GM20431 (cell line): ENCODE results near the gene IL6R.

Experiments used
- in situ Hi-C: fragments of 300-500 bp; cut with MseI, MboI; formaldehyde crosslinking; loops from one replicate; pipeline ENCODE4 v1.15.0; 2020; ENCODE audit warnings: low sequenced_read_pairs; ENCODE audit not compliant: unreplicated experiment

Gene IL6R

DNA sequence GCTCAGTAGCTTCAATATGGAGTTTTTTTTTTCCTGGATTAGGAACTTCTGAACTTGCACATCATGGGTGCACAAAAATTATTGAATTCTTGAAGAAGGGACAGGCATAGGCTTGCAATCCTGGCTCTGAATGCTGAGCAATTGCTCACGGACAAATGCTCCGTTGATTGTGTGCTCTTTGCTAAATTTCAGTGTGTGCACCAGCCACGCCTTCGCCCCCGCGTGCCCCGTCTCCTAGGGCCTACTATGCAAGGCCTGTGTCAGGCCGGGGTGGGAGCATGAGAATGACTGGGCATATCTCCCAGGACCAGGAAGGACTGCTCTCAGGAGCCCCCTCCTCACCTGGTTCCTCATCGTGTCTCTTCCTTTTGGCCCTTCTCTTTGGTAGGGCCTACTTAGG, 17.4 kb downstream of the IL6R start:
- in situ Hi-C loops = no loop called here

DNA sequence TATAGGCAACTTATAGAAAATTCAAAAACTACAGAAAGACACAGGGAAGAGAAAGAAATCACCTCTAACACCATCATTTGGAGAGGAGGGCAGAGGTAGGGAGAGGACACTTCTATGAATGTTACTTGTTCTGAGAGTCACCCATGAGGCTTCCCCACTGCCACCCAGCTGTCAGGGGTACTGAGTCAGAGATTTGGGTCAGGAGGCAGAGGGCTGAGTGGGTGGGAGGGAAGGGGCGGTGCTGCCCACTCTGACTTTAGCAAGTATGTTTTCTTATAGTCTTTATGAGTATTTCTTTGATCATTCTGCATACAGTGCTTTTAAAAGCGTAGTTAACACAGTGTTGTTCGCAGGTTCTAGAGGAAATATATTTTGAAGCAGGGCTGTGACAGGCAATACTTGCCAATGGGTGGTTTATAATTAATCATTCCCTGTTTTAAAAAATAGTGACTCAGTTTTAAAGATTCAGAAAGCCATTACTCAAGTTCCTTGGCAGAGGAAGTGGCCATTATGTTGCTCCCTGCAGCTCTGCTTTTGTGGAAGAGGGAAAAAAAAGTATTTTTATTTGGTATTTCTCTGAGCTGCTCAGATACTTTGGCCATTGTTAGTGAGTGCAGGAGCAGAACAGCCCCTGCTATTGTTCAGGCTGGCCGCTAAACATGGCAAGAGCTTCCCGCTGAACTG, 18.3 kb downstream of the IL6R start:
- in situ Hi-C loops = no loop called here

DNA sequence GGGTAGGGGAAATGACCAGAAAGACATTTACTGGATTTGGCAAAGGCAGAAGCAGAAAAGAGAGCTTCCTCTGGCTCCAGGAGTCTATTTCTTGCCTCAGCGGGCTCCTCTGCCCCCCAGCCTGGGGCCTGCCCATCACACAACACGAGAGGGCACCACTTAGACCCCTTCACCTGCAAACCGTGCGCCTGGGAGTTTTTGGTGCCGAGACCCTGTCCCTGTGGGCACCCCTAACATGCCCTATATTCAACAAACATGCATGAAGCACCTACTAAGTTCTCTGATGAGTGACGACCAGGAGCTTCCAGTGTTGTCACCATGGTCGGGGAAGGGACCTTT, 18.8 kb downstream of the IL6R start:
- in situ Hi-C loops = no loop called here

DNA sequence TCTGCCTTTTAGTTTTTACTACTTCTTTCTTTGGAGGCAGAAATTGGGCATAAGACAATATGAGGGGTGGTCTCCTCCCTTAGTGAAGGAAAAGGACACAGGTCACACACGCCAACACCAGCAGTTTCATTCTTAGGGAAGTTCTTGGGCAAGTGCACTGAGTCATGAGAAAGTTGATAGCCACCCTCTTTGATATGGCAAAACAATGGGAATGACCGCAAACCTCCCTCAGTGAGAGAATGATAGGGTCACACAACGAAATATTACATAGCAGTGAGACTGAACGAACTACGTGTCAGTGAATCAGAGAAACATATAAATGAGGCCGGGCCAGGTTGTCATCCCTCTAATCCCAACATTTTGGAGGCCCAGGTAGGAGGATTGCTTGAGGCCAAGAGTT, 20.0 kb downstream of the IL6R start:
- in situ Hi-C loops = no loop called here

DNA sequence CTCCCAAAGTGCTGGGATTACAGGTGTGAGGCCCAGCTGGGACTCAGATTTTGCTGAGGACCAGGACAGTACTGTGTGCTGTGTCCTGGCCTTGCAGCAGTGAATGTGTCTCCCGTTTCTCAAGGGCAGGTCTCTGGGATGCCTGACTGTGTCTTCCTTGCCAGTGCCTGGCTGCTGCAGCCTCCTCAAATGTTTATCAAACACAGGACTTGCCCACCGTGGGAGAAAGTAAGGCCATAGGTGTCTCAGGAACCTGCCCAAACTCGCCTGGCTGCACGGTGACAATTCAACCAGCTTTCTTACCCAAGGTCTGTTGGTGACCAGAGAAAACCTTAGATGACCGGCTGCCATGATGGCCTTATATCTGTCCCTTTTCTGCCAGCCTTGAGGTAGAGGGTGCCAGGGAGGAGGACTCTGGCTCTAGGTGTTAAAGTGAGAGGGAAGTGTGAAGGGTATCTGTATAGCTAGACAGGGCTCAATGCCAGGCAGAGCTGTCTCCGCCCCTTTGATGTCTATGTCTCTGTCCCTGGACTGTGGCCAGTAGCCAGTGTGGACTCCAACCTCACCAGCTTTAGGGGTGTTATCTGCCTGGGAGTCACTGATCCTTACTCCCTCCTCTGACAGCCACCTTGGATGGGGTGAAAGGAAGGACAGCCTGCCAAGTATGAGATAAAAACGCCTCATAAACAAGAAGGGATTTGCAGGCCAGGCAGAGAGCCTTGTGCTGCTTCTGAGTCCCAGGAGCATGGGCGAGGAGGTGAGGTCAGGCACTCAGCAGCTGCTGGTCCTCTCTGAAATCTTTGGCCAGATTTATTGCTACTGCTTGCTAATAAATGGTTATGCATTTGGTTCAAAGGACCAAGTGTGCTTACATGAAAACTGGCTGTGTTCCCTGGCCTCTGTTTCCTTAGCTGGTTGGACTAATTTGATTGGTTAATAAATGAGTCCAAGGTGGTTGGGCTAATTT, 22.3 kb downstream of the IL6R start:
- in situ Hi-C loops = no loop called here

DNA sequence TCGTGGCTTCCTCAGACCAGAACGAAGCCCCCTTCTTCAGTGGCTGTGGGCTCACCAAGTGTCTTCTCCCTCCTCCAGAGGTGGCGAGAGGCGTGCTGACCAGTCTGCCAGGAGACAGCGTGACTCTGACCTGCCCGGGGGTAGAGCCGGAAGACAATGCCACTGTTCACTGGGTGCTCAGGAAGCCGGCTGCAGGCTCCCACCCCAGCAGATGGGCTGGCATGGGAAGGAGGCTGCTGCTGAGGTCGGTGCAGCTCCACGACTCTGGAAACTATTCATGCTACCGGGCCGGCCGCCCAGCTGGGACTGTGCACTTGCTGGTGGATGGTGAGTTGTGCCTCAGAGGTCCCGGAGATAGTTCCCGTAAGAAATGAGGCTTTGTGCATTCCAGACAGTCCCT, 24.0 kb downstream of the IL6R start:
- in situ Hi-C loops = no loop called here

DNA sequence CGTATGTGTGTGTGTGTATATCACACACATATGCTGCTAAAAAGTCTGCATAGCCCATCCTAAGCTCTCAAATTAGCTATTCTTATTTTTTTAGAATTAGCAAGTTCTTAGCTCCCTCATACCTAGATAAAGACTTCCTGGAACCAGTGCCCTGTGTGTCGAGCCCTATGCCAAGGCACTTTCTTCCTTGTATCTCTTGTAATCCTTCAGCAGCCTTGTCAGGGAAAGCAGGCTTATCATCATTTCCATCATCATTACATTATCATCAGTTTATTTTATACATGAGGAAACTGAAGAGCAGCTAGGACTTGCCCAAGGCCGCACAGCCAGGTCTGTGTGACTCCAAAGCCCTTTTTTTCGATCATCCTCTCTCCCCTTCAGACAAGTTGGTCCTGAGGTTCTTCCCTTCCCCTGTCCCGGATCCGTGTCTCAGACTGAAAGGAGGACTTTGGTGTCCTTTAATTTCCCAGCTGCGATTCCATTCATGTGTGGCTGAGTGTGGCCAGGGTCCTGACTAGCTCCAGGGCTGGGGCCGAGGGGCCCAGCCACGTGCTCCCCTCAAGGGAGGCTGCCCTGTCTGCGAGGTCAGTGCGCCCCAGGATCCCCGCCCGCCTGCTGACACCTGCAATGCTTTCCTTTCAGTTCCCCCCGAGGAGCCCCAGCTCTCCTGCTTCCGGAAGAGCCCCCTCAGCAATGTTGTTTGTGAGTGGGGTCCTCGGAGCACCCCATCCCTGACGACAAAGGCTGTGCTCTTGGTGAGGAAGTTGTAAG, 24.9 kb downstream of the IL6R start:
- in situ Hi-C loops = no loop called here

DNA sequence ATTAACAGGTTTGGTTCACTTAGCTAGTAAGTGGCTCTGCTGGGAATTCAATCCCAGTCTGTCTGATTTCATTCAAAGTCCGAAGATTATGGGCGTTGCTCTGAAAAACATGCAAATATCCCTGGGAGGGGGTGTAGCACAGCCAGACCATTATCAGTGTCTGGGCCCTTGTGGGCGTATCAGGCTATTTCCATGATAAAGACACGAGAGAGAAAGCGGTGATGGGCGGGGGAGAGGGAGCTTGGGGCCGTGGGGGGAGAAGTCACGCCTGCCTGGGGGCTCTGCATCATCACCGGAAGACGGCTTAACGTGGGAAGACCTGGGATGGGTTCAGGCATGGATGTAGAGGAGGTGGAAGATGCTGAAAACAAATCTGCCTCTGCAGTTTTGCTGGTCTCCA, 25.8 kb downstream of the IL6R start:
- in situ Hi-C loops = no loop called here

DNA sequence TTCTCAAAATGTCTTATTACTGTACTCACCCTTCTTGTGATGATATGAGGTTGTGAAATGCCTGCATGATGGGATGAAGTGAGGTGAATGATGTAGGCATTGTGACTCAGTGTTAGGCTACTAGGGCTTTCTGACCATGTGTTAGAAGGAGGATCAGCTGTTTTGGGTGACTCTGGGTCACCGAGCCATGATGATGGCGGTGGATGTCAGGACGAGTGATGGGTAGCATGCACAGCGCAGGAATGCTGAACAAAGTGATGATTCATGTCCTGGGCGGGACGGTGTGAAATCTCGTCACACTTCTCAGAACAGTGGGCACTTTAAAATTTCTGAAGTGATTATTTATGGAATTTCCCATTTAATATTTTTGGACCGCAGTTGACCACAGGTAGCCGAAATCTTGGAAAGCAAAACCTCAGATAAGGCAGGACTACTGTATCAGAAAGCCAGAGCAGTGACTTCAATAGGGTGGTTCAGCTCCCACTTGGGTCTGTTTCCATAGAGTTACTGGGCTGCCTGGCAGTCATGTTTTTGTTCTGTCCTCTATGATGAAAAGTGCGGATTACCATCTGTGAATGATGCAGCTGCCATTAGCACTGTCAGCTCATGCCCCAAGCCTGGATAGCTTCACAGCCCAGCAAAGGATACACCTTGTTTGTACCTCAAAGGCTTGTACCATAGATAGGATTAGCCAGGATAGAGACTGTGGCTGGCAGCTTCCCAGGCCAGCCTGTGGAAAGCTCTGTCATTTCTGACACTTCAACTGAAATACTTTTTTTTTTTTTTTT, 26.6 kb downstream of the IL6R start:
- in situ Hi-C loops = no loop called here

DNA sequence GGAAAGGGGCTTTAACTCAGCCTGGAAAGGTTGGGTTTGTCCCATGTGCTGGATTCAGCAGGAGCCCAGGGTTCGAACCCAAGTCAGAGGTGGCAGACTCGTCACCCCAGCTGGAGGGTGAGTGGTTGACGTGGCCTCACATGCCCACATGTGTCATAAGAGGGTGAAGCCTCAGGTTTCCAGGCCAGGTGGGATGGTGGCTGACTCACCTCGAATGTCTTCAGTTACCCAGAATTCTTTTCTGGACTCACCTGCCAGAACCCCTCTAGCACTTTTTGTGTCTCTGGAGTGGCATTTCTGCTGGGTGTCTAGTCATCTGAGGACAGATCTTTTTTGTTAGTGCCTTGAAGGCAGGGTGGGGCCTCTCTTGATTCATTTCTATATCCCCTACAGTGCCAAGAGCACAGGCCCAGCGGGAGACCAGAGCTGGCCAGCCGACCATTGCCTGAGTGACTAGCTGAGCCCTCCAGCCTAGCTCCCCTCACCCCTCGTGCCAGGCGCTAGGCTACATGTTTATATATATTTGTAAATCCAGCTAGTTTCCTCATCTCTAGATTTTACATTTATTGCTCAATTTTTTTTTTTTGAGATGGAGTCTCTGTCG, 28.1 kb downstream of the IL6R start:
- in situ Hi-C loops = no loop called here

DNA sequence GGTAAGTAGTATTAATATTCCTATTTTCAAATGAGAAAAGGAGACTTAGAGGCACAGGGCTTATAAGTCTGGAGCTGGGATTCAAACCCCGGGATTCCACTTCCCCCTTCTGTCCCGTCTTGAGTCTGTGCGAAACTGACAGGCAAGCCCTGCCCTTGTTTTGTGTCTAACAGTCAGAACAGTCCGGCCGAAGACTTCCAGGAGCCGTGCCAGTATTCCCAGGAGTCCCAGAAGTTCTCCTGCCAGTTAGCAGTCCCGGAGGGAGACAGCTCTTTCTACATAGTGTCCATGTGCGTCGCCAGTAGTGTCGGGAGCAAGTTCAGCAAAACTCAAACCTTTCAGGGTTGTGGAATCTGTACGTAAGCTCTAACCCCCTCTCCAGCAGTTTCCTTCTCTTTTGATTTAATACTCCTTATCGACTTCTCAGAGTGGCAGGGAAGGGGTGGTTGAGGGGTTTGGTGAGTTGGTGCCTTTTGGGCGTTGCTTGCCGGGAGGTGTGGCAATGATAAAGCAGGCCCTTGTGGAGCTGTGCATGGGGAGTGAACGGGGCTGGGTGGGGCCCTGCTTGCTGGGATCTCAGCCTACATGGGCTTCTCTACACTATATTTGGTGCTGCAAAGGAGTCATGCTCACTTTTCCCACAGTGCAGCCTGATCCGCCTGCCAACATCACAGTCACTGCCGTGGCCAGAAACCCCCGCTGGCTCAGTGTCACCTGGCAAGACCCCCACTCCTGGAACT, 29.4 kb downstream of the IL6R start:
- in situ Hi-C loops = no loop called here

DNA sequence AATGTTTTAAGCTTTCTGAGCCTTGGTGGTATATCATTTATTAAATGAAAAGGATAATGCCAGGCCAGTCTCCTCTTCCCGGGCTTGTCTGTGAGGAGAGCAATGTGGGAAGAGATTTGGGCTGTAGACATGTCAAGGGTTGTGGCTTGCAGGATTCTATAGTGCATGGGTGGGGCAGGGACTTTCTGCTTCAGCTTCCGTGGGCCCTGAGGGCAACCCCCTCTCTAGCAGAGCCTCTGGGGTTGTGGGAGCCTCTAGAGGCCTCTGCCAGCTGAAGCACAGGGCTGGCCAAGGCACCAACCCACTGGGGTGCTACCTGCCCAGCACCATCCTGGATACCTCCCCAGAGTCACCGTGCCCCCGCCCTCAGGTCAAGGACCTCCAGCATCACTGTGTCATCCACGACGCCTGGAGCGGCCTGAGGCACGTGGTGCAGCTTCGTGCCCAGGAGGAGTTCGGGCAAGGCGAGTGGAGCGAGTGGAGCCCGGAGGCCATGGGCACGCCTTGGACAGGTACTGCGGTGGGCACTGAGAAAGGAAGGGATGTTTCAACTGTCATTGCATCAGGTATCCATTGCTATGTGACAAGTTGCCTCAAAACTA, 30.6 kb downstream of the IL6R start:
- in situ Hi-C loops = no loop called here

DNA sequence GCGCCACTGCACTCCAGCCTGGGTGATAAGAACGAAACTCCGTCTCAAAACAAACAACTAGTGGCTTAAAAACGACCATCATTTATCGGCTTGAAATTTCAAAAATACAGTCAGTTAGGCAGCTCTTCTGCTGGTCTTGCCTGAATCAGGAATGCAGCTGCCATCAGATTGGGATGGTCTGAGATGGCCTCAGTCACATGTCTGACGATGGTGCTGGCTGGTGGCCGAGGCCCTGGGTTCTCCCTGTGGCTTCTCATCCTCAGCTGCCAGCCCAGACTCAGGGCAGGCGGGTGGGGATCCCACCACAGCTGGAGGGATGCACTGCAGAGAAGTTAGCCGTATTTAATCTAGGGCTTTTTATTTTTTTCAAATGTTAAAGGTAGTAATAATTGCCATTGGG, 31.3 kb downstream of the IL6R start:
- in situ Hi-C loops = no loop called here

DNA sequence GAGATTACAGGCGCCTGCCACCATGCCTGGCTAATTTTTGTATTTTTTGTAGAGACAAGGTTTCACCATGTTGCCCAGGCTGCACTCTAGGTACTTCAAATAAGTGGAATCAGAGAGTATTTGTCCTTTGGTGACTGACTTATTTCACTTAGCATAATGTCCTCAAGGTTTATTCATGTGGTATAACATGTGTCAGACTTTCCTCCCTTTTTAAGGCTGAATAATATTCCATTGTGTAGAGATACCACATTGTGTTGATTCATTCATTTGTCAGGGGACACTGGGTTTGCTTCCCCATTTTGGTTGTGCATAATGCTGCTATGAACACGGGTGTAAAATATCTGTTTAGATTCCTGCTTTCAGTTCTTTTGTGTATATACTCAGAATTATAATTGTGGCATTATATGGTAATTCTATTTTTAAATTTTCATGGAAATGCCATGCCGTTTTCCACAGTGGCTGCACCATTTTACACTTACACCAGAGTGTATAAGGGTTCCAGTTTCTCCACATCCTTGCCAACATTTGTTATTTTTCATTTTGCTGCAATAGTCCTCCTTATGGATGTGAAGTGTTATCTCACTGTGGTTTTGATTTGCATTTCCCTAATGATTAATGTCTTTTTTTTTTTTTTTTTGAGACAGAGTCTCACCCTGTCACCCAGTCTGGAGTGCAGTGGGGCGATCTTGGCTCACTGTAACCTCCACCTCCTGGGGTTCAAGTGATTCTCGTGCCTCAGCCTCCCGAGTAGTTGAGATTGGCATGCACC, 35.1 kb downstream of the IL6R start:
- in situ Hi-C loops = no loop called here

DNA sequence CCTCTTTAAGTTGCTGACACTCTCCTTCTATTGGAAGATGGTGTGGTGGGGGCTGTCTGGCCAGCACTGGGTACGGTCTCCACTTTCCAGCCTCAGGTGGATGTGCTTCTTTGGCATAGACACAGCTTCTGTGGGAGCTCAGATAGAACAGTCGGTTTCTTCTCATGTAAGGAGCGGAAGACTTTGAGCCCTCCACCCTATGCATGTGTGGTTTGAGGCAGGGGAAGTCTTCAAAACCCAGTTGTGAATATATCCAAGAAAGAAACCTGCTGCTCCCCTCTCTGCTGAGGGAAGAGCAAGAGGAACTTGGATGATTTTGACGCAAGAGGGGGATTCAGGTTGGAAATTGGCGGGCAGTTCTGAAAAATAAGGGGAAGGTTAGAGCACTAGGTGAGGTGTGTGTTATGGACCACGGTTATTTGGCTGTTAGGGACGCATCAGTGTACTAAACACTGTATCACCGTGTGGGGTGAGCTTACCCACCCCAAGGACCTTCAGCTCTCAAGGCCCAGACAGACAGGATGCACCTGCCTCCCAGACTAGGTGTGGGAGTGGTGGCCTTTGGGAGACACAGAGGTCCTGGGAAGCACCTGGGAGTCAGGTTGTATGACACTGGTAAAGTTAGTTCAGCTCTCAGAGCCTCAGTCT, 36.2 kb downstream of the IL6R start:
- in situ Hi-C loops = no loop called here

DNA sequence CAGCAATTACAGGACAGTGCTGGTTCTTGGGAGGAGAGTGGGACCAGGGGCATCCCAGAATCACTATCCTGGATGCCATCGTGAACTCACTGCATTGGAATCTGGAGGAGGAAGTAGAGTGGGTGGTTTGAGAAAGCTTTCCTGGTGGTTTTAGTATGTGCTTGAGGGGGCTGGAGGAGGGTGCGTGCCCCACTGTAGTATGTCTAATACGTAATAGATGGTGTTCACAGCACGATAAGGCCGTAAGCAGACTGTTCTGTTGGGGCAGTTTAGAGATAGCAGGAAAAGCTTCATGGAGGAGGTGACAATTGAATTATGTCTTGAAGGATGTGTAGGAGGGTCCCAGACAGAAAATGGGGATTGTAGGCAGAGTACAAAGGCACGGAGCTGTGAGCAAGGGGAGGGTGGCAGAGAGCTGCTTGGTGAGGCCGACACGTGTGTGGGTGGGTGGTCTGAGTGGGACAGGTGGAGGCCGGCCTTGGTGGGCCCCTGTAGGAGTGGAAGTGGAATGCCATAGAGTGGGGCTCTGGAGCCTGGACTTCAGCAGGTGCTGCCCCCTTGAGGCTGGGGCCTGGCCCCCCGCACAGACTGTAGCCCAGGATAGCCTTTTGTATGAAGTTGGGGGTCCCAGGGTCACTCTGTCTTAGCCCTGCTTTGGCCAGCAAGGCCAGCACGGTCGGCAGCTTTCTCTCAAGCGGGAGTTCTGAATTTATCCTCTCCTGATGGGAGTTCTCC, 37.0 kb downstream of the IL6R start:
- in situ Hi-C loops = no loop called here
